ENCODE measurements around the gene DYNLT5.
"Not testable (repeated sequence)": the region's sequence is repeated elsewhere in the genome, so short reads cannot be mapped to it uniquely, and the experiment has no call there.

DYNLT5 gene

GRCh38 chr1:66730462-66730861, 21.8 kb upstream of the DYNLT5 start:
- Histone ChIP-seq H3K36me3 (ENCODE audit: insufficient read depth, low read length) (no peaks in the 10 kb centered on the region), H3K4me3 (ENCODE audit: low read length) (no peak overlapping the region), H3K27me3 (ENCODE audit: control insufficient read depth, insufficient read depth, low read length) (no peaks in the 10 kb centered on the region), H3K9me3 (replicated peaks; ENCODE audit: low read length) (no peaks in the 10 kb centered on the region), H3K4me1 (ENCODE audit: control insufficient read depth, insufficient read depth, low read length) (peaks cover 47% of the 10 kb centered on the region), H3K9ac (ENCODE audit: low read depth, low read length) (no peak overlapping the region), H3K4me2 (ENCODE audit: low read length) (no peak overlapping the region)

GRCh38 chr1:66731170-66731865, 20.9 kb upstream of the DYNLT5 start:
- no peak overlapping the region for H3K4me2 ChIP-seq (ENCODE audit: low read length)
- H3K36me3 ChIP-seq (ENCODE audit: insufficient read depth, low read length): no peaks in the 10 kb centered on the region
- H3K27me3 ChIP-seq (ENCODE audit: control insufficient read depth, insufficient read depth, low read length): no peaks in the 10 kb centered on the region
- H3K4me3 ChIP-seq (ENCODE audit: low read length): no peak overlapping the region
- peaks cover 43% of the 10 kb centered on the region for H3K4me1 ChIP-seq (ENCODE audit: control insufficient read depth, insufficient read depth, low read length)
- H3K9me3 ChIP-seq (replicated peaks; ENCODE audit: low read length): no peaks in the 10 kb centered on the region
- H3K9ac ChIP-seq (ENCODE audit: low read depth, low read length): no peak overlapping the region

GRCh38 chr1:66732407-66733166, 19.7 kb upstream of the DYNLT5 start:
- Histone ChIP-seq H3K4me2 (ENCODE audit: low read length) (no peak overlapping the region), H3K4me1 (ENCODE audit: control insufficient read depth, insufficient read depth, low read length) (peaks cover 40% of the 10 kb centered on the region), H3K9ac (ENCODE audit: low read depth, low read length) (no peak overlapping the region), H3K4me3 (ENCODE audit: low read length) (no peak overlapping the region), H3K36me3 (ENCODE audit: insufficient read depth, low read length) (no peaks in the 10 kb centered on the region), H3K27me3 (ENCODE audit: control insufficient read depth, insufficient read depth, low read length) (no peaks in the 10 kb centered on the region), H3K9me3 (replicated peaks; ENCODE audit: low read length) (no peaks in the 10 kb centered on the region)

- Histone ChIP-seq H3K4me2 (ENCODE audit: low read length) (no peak overlapping the region), H3K9me3 (replicated peaks; ENCODE audit: low read length) (no peaks in the 10 kb centered on the region), H3K27me3 (ENCODE audit: control insufficient read depth, insufficient read depth, low read length) (no peaks in the 10 kb centered on the region), H3K4me1 (ENCODE audit: control insufficient read depth, insufficient read depth, low read length) (peaks cover 32% of the 10 kb centered on the region), H3K36me3 (ENCODE audit: insufficient read depth, low read length) (no peaks in the 10 kb centered on the region), H3K4me3 (ENCODE audit: low read length) (no peak overlapping the region), H3K9ac (ENCODE audit: low read depth, low read length) (no peak overlapping the region)
Observed at GRCh38 chr1:66733348-66734017, 18.8 kb upstream of the DYNLT5 start.

GRCh38 chr1:66734531-66734930, 17.7 kb upstream of the DYNLT5 start:
- not testable (repeated sequence) for H3K27me3 ChIP-seq (ENCODE audit: control insufficient read depth, insufficient read depth, low read length); H3K9ac ChIP-seq (ENCODE audit: low read depth, low read length); H3K9me3 ChIP-seq (replicated peaks; ENCODE audit: low read length); H3K36me3 ChIP-seq (ENCODE audit: insufficient read depth, low read length); H3K4me3 ChIP-seq (ENCODE audit: low read length); H3K4me2 ChIP-seq (ENCODE audit: low read length)
- H3K4me1 ChIP-seq (ENCODE audit: control insufficient read depth, insufficient read depth, low read length): peaks cover 23% of the 10 kb centered on the region

GRCh38 chr1:66737836-66738235, 14.4 kb upstream of the DYNLT5 start:
- Histone ChIP-seq H3K27me3 (ENCODE audit: control insufficient read depth, insufficient read depth, low read length) (no peaks in the 10 kb centered on the region), H3K9me3 (replicated peaks; ENCODE audit: low read length) (no peaks in the 10 kb centered on the region), H3K36me3 (ENCODE audit: insufficient read depth, low read length) (no peaks in the 10 kb centered on the region), H3K4me3 (ENCODE audit: low read length) (no peak overlapping the region), H3K4me2 (ENCODE audit: low read length) (no peak overlapping the region), H3K9ac (ENCODE audit: low read depth, low read length) (no peak overlapping the region), H3K4me1 (ENCODE audit: control insufficient read depth, insufficient read depth, low read length) (peaks cover 10% of the 10 kb centered on the region)

- no peaks in the 10 kb centered on the region for H3K36me3 ChIP-seq (ENCODE audit: insufficient read depth, low read length)
- H3K9ac ChIP-seq (ENCODE audit: low read depth, low read length): no peak overlapping the region
- no peaks in the 10 kb centered on the region for H3K4me1 ChIP-seq (ENCODE audit: control insufficient read depth, insufficient read depth, low read length)
- no peak overlapping the region for H3K4me2 ChIP-seq (ENCODE audit: low read length)
- no peaks in the 10 kb centered on the region for H3K27me3 ChIP-seq (ENCODE audit: control insufficient read depth, insufficient read depth, low read length)
- H3K9me3 ChIP-seq (replicated peaks; ENCODE audit: low read length): no peaks in the 10 kb centered on the region
- no peak overlapping the region for H3K4me3 ChIP-seq (ENCODE audit: low read length)
Observed at GRCh38 chr1:66739401-66740157, 12.7 kb upstream of the DYNLT5 start.

GRCh38 chr1:66745451-66745850, 6.8 kb upstream of the DYNLT5 start:
- Histone ChIP-seq H3K36me3 (ENCODE audit: insufficient read depth, low read length) (no peaks in the 10 kb centered on the region), H3K4me2 (ENCODE audit: low read length) (no peak overlapping the region), H3K4me3 (ENCODE audit: low read length) (no peak overlapping the region), H3K4me1 (ENCODE audit: control insufficient read depth, insufficient read depth, low read length) (peaks cover 46% of the 10 kb centered on the region), H3K9me3 (replicated peaks; ENCODE audit: low read length) (no peaks in the 10 kb centered on the region), H3K27me3 (ENCODE audit: control insufficient read depth, insufficient read depth, low read length) (no peaks in the 10 kb centered on the region), H3K9ac (ENCODE audit: low read depth, low read length) (no peak overlapping the region)

GRCh38 chr1:66747501-66747900, 4.8 kb upstream of the DYNLT5 start:
- Histone ChIP-seq H3K9ac (ENCODE audit: low read depth, low read length) (peak overlapping the region; percentile 43), H3K27me3 (ENCODE audit: control insufficient read depth, insufficient read depth, low read length) (no peaks in the 10 kb centered on the region), H3K36me3 (ENCODE audit: insufficient read depth, low read length) (no peaks in the 10 kb centered on the region), H3K9me3 (replicated peaks; ENCODE audit: low read length) (no peaks in the 10 kb centered on the region), H3K4me2 (ENCODE audit: low read length) (peak overlapping the region; percentile 43), H3K4me1 (ENCODE audit: control insufficient read depth, insufficient read depth, low read length) (peaks cover 58% of the 10 kb centered on the region), H3K4me3 (ENCODE audit: low read length) (no peak overlapping the region)

- H3K4me1 ChIP-seq (ENCODE audit: control insufficient read depth, insufficient read depth, low read length): peaks cover 64% of the 10 kb centered on the region
- no peak overlapping the region for H3K4me3 ChIP-seq (ENCODE audit: low read length)
- no peaks in the 10 kb centered on the region for H3K36me3 ChIP-seq (ENCODE audit: insufficient read depth, low read length)
- no peak overlapping the region for H3K9ac ChIP-seq (ENCODE audit: low read depth, low read length)
- no peaks in the 10 kb centered on the region for H3K27me3 ChIP-seq (ENCODE audit: control insufficient read depth, insufficient read depth, low read length)
- no peaks in the 10 kb centered on the region for H3K9me3 ChIP-seq (replicated peaks; ENCODE audit: low read length)
- no peak overlapping the region for H3K4me2 ChIP-seq (ENCODE audit: low read length)
Observed at GRCh38 chr1:66750577-66750976, 1.7 kb upstream of the DYNLT5 start.

GRCh38 chr1:66751160-66751559, 1.1 kb upstream of the DYNLT5 start:
- Histone ChIP-seq H3K9ac (ENCODE audit: low read depth, low read length) (no peak overlapping the region), H3K36me3 (ENCODE audit: insufficient read depth, low read length) (no peaks in the 10 kb centered on the region), H3K27me3 (ENCODE audit: control insufficient read depth, insufficient read depth, low read length) (no peaks in the 10 kb centered on the region), H3K4me1 (ENCODE audit: control insufficient read depth, insufficient read depth, low read length) (peaks cover 59% of the 10 kb centered on the region), H3K4me3 (ENCODE audit: low read length) (no peak overlapping the region), H3K9me3 (replicated peaks; ENCODE audit: low read length) (no peaks in the 10 kb centered on the region), H3K4me2 (ENCODE audit: low read length) (no peak overlapping the region)

Measured in skeletal muscle satellite cell (primary cell).